Measurements from ENCODE around the gene KIF14.
A peak's percentile ranks its signal among the peaks of the same experiment; 100 is the strongest.

The KIF14 gene, protein sequence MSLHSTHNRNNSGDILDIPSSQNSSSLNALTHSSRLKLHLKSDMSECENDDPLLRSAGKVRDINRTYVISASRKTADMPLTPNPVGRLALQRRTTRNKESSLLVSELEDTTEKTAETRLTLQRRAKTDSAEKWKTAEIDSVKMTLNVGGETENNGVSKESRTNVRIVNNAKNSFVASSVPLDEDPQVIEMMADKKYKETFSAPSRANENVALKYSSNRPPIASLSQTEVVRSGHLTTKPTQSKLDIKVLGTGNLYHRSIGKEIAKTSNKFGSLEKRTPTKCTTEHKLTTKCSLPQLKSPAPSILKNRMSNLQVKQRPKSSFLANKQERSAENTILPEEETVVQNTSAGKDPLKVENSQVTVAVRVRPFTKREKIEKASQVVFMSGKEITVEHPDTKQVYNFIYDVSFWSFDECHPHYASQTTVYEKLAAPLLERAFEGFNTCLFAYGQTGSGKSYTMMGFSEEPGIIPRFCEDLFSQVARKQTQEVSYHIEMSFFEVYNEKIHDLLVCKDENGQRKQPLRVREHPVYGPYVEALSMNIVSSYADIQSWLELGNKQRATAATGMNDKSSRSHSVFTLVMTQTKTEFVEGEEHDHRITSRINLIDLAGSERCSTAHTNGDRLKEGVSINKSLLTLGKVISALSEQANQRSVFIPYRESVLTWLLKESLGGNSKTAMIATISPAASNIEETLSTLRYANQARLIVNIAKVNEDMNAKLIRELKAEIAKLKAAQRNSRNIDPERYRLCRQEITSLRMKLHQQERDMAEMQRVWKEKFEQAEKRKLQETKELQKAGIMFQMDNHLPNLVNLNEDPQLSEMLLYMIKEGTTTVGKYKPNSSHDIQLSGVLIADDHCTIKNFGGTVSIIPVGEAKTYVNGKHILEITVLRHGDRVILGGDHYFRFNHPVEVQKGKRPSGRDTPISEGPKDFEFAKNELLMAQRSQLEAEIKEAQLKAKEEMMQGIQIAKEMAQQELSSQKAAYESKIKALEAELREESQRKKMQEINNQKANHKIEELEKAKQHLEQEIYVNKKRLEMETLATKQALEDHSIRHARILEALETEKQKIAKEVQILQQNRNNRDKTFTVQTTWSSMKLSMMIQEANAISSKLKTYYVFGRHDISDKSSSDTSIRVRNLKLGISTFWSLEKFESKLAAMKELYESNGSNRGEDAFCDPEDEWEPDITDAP (N-terminal part only)

GRCh38 chr1:200620273-200621131, at the start of gene KIF14:
Gene KIF14 (minus strand): TSS chr1:200620751. CDS start chr1:200618723, 2,028 bp downstream.
- peak; percentile 87 for DNase-seq (ENCODE audit: low read depth)

- DNase-seq (ENCODE audit: low read depth): peak; percentile 78
These were observed 49.0 kb upstream of the KIF14 start, which contains the start of gene DDX59 for GRCh38 chr1:200669314-200670241. Gene DDX59 (minus strand): TSS chr1:200669907. CDS start chr1:200666740, 3,167 bp downstream.

DNA sequence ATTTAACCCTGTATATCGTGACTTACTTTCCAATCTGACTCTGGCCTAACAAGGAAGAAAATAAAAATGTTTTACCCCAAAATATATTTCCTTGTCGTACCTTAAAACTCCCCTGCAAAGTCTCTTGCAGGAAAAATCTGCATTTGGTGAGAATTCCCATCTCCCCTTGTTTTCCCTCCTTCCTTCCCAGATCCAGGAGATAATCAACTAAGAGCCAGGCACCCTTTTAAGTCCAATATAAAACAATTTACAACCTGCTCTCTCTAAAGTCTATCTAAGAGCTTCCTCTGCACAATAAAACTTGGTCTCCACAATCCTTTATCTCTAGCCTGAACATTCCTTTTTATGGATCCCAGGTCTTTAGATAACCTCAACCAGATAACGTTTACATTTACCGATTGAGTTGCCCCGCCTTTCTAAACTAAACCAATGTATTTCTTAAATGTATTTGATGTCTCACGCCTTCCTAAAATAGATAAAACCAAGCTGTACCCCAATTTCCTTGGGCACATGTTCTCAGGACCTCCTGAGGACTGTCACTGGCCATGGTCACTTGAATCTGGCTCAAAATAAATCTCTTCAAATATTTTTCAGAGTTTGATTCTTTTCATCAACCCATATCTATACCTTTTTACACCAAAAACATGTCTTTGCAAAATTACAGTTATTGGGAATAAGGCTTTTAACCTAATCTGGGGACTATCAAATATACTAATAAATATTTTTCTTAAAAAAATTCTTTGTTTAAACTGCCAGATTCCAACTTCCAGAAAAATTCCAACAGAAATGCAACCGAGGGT, 48.2 kb upstream of the KIF14 start:
- DNase-seq (ENCODE audit: low read depth): no peak

- DNase-seq (ENCODE audit: low read depth): no peak
These were observed 45.8 kb upstream of the KIF14 start for GRCh38 chr1:200666309-200666708.

GRCh38 chr1:200665861-200666260, 45.3 kb upstream of the KIF14 start:
- no peak for DNase-seq (ENCODE audit: low read depth)

DNA sequence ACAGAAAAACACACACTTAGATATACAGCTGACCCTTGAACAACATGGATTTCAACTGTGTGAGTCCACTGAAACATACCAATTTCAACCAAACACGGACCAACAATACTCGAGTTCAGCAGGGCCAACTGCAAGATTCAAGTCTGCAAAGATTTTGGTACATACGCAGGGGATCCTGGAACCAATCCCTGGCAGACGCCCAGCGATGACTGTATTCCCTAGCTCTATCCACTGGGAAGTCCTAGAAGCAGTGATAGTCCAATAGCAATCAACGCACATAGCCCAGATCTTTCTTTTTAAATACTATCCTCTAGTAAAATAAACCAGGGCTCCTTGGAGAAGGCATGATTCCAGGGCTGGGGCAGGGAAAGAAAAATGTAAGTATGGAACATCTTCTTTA, 40.2 kb upstream of the KIF14 start:
- no peak for DNase-seq (ENCODE audit: low read depth)

- no peak for DNase-seq (ENCODE audit: low read depth)
These were observed 38.7 kb upstream of the KIF14 start for GRCh38 chr1:200659269-200659668.

- DNase-seq (ENCODE audit: low read depth): no peak
These were observed 37.7 kb upstream of the KIF14 start for GRCh38 chr1:200658037-200658818.

DNA sequence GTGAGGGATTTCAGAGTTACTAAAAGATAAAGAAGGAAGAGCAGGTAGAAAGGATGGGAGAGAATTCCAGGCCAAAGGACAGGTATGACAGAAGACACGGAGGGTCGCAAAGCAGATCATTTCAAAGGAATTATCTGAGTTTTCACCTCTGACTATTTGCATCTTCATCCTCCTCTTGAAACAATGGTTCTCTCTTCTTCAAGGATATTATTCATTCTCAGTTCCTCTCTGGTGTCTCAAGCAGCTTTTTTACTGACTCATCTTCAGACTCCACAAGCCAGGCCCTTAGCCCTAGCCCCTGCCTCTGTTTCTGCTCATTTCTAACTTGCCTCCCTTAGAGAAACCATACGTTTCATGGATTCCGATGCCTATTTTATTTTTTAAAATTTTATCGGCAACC, 34.1 kb upstream of the KIF14 start:
- no peak for DNase-seq (ENCODE audit: low read depth)

DNA sequence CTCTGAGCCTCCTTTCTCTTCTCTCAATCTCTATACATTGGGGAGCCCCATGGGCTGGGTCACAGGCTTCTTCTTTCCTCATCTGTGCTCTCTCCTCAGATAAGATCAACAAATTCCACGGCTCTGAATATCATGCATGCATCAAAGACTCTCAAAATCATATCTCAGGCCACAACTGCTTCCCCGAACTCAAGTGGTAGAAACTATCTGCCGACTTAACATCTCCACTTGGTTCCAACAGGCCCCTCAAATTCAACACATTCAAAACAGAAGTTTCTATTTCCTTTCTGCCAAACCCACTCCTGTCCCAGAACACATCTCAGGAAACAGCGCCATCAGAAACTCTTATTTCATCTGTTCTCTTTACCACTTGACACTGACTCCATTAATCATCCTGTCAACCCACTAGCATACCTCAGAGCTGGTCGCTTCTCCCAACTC, 32.5 kb upstream of the KIF14 start:
- no peak for DNase-seq (ENCODE audit: low read depth)

GRCh38 chr1:200652378-200652777, 31.8 kb upstream of the KIF14 start:
- no peak for DNase-seq (ENCODE audit: low read depth)

- no peak for DNase-seq (ENCODE audit: low read depth)
These were observed 26.0 kb upstream of the KIF14 start for GRCh38 chr1:200646515-200646914.

GRCh38 chr1:200644021-200644420, 23.5 kb upstream of the KIF14 start:
- DNase-seq (ENCODE audit: low read depth): no peak

GRCh38 chr1:200642481-200642880, 21.9 kb upstream of the KIF14 start:
- no peak for DNase-seq (ENCODE audit: low read depth)

- no peak for DNase-seq (ENCODE audit: low read depth)
These were observed 20.4 kb upstream of the KIF14 start for GRCh38 chr1:200640963-200641401.

GRCh38 chr1:200640373-200640962, 19.9 kb upstream of the KIF14 start:
- no peak for DNase-seq (ENCODE audit: low read depth)

GRCh38 chr1:200638073-200638472, 17.5 kb upstream of the KIF14 start:
- DNase-seq (ENCODE audit: low read depth): no peak

GRCh38 chr1:200636681-200637080, 16.1 kb upstream of the KIF14 start:
- DNase-seq (ENCODE audit: low read depth): no peak
